Ecto neural progenitor cell (in vitro differentiated cells): ENCODE data around the gene SH3GLB1.

Experiments
- DNase-seq: peaks from one replicate; pipeline ENCODE4 v3.0.0-alpha.2; 2018; ENCODE audit warnings: low spot score

Gene SH3GLB1

DNA sequence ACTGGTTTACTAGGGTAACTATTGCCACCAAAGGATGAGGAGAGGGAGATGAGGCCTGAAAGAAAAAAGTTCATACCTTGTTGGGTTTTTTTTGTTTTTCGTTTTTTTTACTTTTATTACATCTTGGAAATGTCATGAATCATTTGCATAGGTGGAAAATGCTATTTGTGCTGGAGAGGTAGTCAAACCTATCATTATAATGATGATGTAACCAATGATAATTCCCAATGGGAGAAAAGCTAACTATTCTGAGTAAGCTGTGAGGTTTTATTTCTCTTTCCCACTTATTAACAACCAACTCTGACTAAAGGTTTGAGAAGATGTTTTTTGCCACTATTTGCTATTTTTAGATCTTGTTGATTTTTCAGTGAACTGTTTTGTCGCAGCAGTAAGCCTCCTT, 29.0 kb downstream of the SH3GLB1 start:
- no peak for DNase-seq

DNA sequence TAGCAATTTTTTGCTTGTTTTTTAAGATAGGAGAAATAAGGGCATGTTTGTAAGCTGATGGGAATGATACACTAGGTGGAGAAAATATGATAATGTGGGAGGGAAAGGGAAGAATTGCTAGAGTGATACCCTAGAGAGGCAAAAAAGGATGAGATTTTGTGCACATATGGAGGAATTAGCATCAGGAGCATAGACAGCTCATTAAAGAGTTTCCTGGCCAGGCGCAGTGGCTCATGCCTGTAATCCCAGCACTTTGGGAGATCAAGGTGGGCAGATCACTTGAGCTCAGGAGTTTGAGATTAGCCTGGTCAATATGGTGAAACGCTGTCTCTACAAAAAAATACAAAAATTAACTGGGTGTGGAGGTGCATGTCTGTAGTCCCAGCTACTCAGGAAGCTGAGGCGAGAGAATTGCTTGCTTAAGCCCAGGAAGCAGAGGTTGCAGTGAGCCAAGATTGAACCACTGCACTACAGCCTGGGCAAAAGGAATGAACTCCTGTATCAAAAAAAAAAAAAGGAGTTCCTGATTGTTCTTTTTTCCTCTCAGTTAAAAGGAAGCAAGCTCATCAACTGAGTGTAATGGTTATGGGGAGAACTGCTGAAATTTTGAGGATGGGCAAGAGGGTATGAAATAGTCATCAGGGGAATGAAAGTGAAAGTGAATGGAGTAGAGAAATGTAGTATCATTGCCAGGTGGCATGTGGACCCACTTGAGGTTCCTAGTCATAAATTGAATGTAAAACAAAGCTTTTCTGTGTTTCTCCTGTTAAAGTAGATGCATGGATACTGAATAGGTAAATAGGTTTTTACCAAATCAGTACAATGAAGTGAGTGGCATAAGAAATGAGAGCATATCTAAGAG, 35.5 kb downstream of the SH3GLB1 start:
- DNase-seq = no peak

DNA sequence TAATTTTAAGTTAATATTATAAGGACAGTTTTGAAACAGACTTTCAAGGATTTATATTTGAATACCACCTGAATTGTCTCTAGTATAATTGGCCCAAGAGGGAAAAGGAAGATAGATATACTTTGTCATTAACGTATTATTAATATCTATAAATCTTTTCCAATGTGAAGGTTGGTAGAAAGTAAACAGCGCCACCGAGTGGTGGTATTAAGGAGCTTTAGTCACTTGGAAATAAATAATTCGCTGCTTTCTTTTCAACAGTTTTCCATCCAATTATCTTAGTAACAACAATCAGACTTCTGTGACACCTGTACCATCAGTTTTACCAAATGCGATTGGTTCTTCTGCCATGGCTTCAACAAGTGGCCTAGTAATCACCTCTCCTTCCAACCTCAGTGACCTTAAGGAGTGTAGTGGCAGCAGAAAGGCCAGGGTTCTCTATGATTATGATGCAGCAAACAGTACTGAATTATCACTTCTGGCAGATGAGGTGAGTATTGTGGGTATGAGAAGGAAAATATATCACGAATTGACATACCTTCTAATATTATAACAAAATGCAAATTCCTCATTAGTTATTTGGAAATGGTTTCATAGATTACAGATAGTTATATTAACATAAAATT, 37.7 kb downstream of the SH3GLB1 start:
- DNase-seq = no peak

DNA sequence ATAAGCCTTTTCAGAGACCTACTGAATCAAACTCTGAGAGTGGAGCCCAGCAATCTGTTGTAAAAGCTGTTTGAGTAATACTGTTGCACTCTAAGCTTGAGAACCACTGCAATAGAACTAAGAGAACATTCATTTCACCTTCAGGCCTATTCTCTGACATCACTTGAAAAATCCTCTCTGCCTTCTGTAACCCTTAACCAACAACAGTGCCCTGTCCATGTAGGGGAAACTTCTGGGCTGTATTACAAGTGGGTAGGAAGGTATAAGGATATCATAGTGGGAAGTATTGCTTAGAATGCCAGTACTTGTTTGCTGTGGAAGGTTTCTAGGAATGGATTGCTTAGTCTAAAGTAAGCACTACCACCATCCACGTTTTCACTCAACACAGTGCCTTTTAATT, 42.9 kb downstream of the SH3GLB1 start:
- no peak for DNase-seq

DNA sequence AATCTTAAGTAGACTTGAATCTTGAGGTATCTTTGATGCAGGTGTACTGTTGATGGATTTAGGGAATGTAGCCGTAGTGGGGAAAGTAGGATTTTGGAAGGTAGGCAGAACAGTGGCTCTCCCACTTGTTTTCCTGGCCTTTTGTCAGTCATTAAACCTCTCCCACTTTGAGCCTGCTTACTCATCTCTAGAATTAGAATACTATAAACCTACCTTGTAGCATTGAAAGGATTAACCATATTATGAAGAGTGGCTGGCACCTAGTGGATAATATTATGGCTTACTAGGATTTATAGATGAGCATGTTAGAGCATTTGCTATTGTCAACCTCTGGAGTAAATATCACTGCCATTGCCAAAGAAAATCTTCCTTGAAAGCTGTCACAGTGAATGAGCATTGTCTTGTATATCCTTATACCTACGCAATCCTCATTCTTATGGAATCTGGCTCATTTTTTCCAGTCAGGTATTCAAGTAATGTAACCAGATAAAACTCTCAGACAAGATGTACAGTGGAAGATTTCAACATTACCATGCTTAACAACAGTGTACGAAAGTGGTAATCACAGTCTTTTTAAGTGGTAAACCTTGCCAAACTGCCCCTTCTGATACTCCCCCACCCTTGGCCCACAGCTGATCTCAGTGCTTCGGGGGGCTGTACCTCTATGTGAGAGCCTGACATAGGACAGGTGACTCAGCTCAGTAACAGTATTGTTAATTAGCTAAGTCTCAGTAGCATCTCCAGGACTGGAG, 44.4 kb downstream of the SH3GLB1 start:
- no peak for DNase-seq

DNA sequence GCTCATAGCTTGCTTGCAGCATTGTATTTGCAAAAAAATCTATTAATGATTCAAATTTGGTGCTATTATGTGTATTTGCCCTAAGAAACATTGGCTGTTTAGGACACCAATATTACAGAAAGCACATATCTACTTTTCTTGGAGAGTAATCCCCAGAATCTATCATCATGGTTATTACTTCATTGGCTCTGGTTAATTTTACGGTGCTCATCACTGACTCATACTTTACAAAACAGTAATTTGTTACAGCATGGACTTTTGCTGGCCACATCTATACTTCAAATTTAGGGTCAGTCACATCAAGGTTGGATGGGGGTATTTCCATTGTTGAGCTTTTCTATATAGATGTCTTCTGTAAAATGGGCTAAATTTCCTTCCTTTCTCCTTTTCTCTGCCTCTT, 45.7 kb downstream of the SH3GLB1 start:
- DNase-seq = no peak

DNA sequence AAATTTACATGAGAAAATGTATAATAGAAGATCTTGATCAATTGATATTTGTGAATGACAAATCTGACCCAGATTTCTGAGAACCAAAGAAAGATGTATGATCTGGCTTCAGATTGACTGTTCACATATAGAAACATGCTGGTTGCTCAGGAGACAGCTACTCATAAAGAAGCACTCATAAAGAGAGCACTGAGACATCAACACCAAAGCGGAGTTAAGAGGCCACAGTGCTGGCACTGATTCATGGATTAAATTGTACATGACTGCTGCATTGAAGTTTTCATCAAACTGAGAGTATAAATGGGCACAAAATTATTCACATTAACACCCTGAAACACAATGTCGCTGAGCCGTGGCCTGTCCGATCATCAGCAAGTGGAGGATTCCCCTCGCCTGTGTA, 46.2 kb downstream of the SH3GLB1 start:
- DNase-seq = no peak

DNA sequence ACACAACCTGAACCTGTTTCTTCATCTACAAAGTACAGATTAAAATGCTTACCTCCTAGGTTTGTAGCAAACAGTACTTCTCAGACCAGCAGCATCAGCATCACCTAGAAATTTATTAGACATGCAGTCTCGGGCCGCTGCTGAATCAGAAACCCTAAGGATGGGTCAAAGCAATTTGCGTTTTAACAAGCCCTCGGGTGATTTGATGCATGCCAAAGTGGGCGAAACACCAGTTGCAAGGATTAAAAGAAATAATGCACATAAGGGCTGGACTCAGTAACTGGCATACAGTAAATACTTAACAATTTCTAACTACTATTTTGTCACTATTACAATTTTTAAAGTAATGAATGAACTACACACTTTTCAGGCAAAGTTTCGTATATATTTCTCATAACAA, 47.5 kb downstream of the SH3GLB1 start:
- no peak for DNase-seq

DNA sequence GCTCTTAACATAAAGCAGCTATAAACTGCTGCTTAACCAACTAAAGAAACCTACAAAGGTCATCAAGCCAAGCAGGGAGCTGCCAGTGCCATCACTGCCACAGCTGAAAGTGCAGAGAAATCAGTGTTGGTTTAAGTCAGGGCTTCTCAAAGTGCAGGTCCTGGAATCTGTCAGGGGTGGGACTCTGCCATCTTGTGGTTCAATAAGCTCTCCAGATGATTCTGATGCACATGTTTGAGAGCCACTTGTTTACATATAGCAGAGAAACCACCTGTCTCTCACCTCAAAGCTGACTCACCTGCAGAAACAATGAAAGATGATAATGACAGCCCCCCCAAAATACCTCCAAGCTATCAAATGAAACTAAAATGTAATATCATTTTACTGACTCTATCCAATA, 49.3 kb downstream of the SH3GLB1 start:
- no peak for DNase-seq

DNA sequence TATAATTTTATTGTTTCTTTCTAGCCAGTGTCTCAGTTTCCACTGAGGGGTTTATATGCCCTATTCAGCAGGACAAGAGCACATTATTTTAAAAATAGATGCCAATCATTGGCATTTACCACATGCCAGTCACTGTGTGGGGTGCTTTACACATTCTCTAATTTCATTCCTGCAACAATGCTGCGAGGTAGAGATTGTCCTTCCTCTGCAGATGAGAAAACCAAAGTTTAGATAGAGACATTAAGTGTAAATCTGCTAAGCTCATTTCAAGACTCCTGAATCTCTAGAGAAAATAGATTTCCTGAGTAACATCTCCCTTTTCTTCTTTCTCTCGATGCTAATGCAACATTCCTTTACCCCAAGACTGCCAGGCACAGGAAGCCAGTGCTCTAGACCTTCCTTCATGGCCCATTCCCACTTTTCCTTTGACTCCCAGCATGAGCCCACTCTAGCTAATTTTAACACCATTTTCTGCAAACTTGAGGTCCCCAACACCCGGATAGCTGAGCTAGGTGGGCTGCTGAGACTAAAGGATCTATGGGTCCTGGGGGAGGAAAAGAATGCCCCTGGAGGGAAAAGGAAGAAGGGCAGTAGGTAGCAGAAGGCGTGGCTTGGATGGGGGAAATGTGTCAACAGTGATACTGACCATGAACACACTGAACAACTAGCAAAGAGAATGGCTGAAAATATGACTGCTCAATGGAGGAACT, 50.0 kb downstream of the SH3GLB1 start:
- no peak for DNase-seq

DNA sequence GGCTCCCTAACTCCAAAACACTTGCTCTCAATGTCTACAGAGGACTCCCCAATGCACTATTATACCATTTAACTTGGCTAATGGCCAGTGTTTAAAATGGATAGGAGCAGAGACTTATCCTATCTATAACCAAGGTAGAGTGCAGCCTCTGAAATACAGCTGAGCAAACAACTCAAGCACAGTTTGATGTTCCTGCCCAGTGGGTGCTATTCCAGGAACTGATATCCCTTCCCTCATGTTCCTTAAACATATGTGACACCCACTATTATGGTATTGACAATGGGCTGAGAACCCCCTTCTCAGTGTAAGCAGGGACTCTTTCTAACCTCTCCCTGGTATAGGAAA, 51.7 kb downstream of the SH3GLB1 start:
- DNase-seq = no peak

DNA sequence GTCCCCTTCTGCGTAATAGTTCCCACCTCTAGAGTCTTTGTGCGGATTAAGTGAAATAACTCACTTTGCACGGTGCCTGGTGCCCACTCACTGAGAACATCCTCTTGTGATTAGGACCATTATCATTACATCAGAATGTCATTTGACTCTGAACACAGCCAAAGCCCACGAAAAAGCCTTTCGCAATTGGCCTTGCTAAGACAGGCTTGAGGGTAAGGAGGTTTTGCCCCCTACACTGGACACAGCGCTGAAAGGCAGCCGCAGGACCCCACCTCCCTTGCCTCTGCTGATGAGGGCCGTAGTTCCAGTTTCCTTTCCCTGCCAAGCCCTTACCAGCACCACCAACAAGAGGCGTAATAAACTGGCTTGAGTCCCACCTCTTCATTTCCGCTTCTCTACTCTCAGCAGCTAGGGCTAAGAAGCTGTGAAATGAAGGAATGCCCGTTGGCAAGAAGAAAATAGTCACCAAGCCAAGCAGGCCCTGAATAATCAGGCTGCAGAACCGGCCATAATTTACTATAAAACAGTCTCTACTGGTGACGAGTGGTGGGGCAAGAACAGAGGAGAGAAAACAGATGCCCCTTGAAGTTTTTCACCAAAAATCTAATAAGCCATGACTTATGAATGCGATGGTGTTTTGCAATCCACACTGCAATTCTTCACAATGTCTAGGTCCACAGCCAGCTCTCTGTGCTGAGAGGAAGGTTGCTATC, 53.1 kb downstream of the SH3GLB1 start:
- no peak for DNase-seq

DNA sequence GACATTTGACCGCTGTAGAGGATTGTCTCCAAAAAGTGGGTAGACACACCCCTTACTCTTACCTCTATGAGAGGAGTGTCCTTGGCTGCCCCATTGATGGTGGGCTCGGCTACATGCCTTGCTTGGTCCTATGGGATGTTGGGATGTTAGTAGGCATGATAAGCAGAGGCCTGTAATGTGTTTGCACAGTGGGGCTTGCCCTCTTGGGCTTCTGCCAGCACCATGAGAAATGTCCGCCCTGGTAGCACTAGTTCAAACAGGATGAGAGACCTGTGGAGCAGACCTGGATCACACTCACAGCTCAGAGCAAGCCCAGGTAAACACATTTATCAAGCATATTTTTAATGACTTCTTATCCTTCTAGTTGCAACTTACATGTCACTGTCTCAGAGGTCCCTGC, 54.2 kb downstream of the SH3GLB1 start:
- no peak for DNase-seq

DNA sequence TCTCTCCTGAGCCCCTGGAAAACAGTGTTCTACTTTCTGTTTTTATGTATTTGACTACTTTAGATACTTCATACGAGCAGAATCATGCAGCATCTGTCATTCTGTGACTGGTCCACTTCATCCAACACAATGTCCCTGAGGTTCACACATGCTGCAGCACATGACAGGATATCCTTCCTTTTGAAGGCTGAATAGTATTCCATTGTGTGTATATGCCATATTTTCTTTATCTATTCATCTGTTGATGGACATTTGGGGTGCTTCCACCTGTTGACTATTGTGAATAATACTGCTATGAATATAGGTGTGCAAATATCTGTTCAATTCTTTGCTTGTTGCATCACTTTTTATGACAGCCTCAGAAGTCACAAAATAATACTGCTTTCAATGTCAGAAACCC, 55.8 kb downstream of the SH3GLB1 start:
- DNase-seq = no peak

DNA sequence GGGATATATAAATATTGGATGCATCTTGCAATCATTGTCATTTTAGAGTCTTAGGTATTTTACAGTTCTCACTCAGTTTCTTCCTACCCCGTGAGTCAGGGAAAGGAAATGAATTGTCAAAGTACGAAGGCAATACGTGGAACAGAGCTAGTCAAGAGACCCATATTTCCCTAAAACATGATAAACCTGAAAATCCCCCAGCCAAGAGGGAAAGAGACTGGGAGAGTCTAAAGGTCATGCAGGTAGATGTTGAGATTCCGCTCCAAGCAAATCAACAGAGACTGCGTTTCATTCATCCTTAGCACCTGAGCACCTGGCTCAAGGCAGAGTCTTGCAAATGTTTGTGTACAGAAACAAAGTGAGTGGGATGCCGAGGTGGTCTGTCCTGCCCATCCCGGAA, 58.0 kb downstream of the SH3GLB1 start:
- DNase-seq = no peak

DNA sequence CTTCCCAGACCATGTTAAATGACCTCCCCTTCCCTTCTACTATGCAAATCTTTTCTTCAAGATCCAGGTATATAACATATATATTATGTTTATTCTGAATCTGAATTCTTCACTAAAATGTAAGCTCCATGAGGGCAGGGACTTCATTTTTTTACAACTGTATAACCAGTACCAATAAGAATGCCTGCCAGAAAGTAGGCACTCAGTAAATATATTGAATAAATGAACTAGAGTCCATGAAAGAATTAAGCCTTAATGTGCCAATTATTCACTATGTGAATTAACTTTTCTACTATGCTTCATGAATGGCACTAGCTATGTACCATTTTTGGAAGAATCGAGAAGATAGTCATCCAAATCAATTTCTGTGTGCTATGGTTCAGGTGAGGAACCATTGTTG, 60.1 kb downstream of the SH3GLB1 start:
- DNase-seq = no peak

DNA sequence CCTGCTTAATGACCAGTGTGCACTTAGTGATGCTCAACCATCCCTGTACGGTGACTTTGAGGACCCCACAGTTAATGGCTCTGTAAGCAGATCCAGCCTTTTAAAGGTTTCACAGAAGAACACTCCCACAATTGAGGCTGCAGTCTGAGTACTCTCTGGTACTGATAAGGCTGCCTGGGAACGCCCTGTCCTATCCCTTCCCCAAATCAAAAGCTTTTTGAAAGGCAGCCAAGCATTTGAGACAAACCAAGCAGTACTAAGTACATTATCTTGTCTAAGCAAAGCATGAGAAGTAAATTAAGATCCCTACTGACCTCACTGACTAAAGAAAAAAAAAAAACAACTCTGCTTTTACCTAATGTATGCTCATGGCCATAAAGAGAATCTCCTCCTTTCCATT, 60.7 kb downstream of the SH3GLB1 start:
- DNase-seq = no peak

DNA sequence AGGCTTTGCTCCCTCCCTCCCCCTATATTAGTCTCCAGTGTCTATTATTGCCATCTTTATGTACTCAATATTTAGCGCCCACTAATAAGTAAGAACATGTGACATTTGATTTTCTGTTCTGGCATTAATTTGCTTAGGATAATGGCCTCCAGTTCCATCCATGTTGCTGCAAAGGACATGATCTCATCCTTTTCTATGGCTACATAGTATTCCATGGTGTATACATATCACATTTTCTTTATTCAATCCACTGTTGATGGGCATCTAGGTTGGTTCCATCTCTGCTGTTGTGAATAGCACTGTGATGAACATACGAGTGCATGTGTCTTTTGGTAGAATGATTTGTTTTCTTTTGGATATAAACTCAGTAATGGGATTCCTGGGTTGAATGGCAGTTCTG, 61.3 kb downstream of the SH3GLB1 start:
- no peak for DNase-seq

DNA sequence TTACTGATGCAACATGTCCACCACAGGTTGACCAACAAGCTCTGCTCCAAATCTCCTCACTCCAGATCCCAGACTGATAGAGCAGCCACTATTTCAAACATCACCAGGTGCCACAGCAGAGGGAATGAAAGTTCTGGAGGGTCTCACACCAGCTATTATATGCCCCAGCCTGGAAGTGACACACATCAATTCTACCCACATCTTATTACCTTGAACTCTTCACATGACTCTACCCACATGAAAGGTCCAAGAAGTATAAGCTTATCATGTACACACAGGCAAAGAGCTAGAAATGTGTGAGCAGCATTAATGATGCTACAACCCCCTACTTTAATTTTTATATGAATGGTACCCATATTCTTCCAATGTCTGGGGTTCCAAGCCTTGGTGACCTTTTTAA, 64.2 kb downstream of the SH3GLB1 start:
- no peak for DNase-seq

DNA sequence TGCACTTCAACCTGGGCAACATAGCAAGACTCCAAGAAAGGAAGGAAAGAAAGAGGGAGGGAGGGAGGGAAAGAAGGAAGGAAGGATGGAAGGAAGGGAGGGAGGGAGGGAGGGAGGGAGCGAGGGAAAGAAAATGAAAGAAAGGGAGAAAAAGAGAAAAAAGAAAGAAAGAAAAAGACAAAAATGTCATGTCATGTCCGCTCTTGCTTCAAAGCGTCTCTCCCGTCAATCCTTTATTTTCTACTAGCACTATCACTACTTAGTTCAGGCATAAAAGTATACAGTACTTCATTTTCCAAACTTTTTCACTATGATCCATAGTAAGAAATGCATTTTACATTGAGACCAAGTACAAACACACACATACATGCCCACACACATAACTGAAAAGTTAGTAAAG, 64.7 kb downstream of the SH3GLB1 start:
- no peak for DNase-seq

DNA sequence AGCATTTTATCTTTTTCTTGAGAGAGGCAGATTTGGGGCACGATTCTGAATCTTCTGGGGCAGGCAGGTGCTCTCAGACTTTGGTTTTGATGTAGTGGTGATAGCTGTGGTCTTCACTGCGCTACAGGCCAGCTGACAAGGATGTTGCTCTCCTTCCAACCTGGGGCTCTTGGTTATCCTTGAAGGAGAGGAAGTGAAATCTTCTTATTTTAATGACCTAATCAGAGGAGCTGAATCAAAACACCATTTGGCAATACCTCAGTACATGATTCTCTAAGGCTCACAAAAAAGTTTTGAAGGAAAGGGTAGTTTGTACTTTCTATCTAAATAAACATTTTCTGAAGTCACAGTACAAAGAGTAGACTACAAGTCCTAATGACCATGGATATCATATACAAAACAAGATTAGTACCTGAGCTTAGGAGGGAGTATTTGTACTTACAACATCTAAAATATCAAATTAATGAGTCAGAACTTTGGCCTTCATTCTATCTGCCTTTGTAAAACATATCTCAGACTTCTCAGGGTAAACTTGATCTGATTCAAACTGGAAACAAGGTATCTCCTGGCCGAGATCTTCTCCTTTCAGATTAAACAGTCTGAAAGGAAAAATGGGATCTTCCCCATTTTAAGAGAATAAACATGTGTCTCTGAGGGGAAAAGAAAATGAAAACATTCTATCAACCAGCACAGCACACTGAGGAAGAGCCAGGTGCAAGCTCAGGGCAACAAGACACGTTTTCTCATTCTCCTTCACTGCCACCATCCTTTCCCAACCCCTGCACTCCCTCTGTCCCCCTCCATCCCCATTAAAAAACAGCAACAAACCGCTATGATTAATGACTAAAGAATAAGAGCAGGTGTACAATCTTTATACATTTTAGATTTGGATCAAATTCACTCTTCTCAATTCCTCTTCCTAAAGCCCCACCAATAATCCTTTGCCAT, 69.2 kb downstream of the SH3GLB1 start:
- DNase-seq = no peak
